Activated CD8-positive, alpha-beta memory T cell treated with anti-CD3 and anti-CD28 coated beads, Interleukin-2, amount 50 U/mL, for 1 hour (primary cell): ENCODE results near the gene ASIC5.
"Not testable (repeated sequence)": the region's sequence is repeated elsewhere in the genome, so short reads cannot be mapped to it uniquely, and the experiment has no call there.

Source experiments
- DNase-seq: peaks from one replicate; pipeline ENCODE4 v3.0.0-alpha.2; 2020; ENCODE audit errors: extremely low read depth

Gene ASIC5

GRCh38 chr4:155866177-155866576, at the start of gene ASIC5:
TSS of gene ASIC5 (minus strand) at chr4:155866277. CDS start at chr4:155866226, 51 bp downstream.
- DNase-seq: no peak

- DNase-seq: no peak
Measured at GRCh38 chr4:155914782-155915181, 48.7 kb upstream of the ASIC5 start.

GRCh38 chr4:155911905-155912304, 45.8 kb upstream of the ASIC5 start:
- DNase-seq: no peak

- DNase-seq: no peak
Measured at GRCh38 chr4:155909615-155910226, 43.6 kb upstream of the ASIC5 start.

- DNase-seq: no peak
Measured at GRCh38 chr4:155908187-155909139, 42.4 kb upstream of the ASIC5 start.

GRCh38 chr4:155907556-155907955, 41.5 kb upstream of the ASIC5 start:
- no peak for DNase-seq

- no peak for DNase-seq
Measured at GRCh38 chr4:155906554-155907247, 40.6 kb upstream of the ASIC5 start.

- DNase-seq: no peak
Measured at GRCh38 chr4:155904331-155904730, 38.3 kb upstream of the ASIC5 start.

GRCh38 chr4:155903453-155903852, 37.4 kb upstream of the ASIC5 start, which contains the start of gene TDO2:
TSS of gene TDO2 (plus strand) at chr4:155903696. CDS start at chr4:155903759, 63 bp downstream.
- no peak for DNase-seq

GRCh38 chr4:155901013-155901412, 34.9 kb upstream of the ASIC5 start:
- DNase-seq: no peak

GRCh38 chr4:155900381-155900780, 34.3 kb upstream of the ASIC5 start:
- DNase-seq: no peak

- DNase-seq: no peak
Measured at GRCh38 chr4:155899891-155900290, 33.8 kb upstream of the ASIC5 start.

- not testable (repeated sequence) for DNase-seq
Measured at GRCh38 chr4:155898371-155898770, 32.3 kb upstream of the ASIC5 start.

- DNase-seq: no peak
Measured at GRCh38 chr4:155891058-155891457, 25.0 kb upstream of the ASIC5 start.

GRCh38 chr4:155889946-155890345, 23.9 kb upstream of the ASIC5 start:
- no peak for DNase-seq

- no peak for DNase-seq
Measured at GRCh38 chr4:155889031-155889793, 23.1 kb upstream of the ASIC5 start.

- no peak for DNase-seq
Measured at GRCh38 chr4:155887847-155888570, 21.9 kb upstream of the ASIC5 start.

GRCh38 chr4:155887045-155887444, 21.0 kb upstream of the ASIC5 start:
- DNase-seq: no peak

- DNase-seq: no peak
Measured at GRCh38 chr4:155885666-155886065, 19.6 kb upstream of the ASIC5 start.

GRCh38 chr4:155883895-155884294, 17.8 kb upstream of the ASIC5 start:
- DNase-seq: no peak

- no peak for DNase-seq
Measured at GRCh38 chr4:155881555-155881954, 15.5 kb upstream of the ASIC5 start.
